Type B pancreatic cell (in vitro differentiated cells): ENCODE measurements around the gene GNAT1. TPM values are rescaled to one million over a fixed set of nuclear protein-coding genes. Genes with fewer than 3 reads are reported as not detected.

Experiments
- DNase-seq: peaks from one replicate; pipeline ENCODE4 v3.0.0; 2021; ENCODE audit warnings: mixed read lengths; ENCODE audit not compliant: unreplicated experiment; ENCODE audit errors: extremely low spot score
- H3K27ac Mint-ChIP-seq: 2 replicates; pipeline ENCODE4 v1.8.0; 2021; ENCODE audit warnings: mild to moderate bottlenecking, mixed read lengths
- H3K27me3 Mint-ChIP-seq: 2 replicates; pipeline ENCODE4 v1.8.0; 2021; ENCODE audit warnings: mixed read lengths
- H3K36me3 Mint-ChIP-seq: 2 replicates; pipeline ENCODE4 v1.8.0; 2021; ENCODE audit warnings: mixed read lengths
- H3K4me1 Mint-ChIP-seq: one replicate; pipeline ENCODE4 v1.8.0; 2021; ENCODE audit warnings: mixed read lengths; ENCODE audit not compliant: unreplicated experiment
- H3K4me3 Mint-ChIP-seq: 2 replicates; pipeline ENCODE4 v1.8.0; 2021; ENCODE audit warnings: mild to moderate bottlenecking, mixed read lengths
- H3K9me3 Mint-ChIP-seq: 2 replicates; pipeline ENCODE4 v1.8.0; 2021; ENCODE audit warnings: mixed read lengths
- CTCF ChIP-seq: fragments of 200-600 bp; sonication (generic); conservative IDR thresholded peaks from 2 replicates; pipeline ENCODE4 v1.5.0; 2021; ENCODE audit warnings: antibody characterized with exemption, mild to moderate bottlenecking
- total RNA-seq: library from RNA; stranded (reverse); gene quantifications from 2 replicates; pipeline ENCODE4 v1.2.1, GENCODE V29; 2021; ENCODE audit warnings: low replicate concordance

The GNAT1 gene
- total RNA-seq, 1 donor from 2014 or later: not detected

GRCh38 chr3:50154840-50155490, 36.4 kb upstream of the GNAT1 start, which contains the start of gene SEMA3F:
Gene SEMA3F (plus strand): TSS chr3:50155324. CDS start chr3:50159623, 4,299 bp downstream.
- peak within 1 kb of the TSS; percentile 94 for H3K27ac Mint-ChIP-seq
- DNase-seq: peak; percentile 81
- H3K36me3 Mint-ChIP-seq: peaks cover 5% of the 10 kb centered on the region
- no peaks in the 10 kb centered on the region for H3K9me3 Mint-ChIP-seq
- peak; percentile 5 for TF ChIP-seq CTCF
- peaks cover 59% of the 10 kb centered on the region for H3K4me1 Mint-ChIP-seq
- H3K4me3 Mint-ChIP-seq: peak within 1 kb of the TSS; percentile 96
- peaks cover 12% of the 10 kb centered on the region for H3K27me3 Mint-ChIP-seq

- no peak for TF ChIP-seq CTCF
- no peak for DNase-seq
- peaks cover 7% of the 10 kb centered on the region for H3K36me3 Mint-ChIP-seq
- H3K4me3 Mint-ChIP-seq: peak overlapping the region; percentile 96
- H3K4me1 Mint-ChIP-seq: peaks cover 57% of the 10 kb centered on the region
- H3K27ac Mint-ChIP-seq: peak overlapping the region; percentile 94
- H3K9me3 Mint-ChIP-seq: no peaks in the 10 kb centered on the region
- H3K27me3 Mint-ChIP-seq: peaks cover 10% of the 10 kb centered on the region
These were observed 35.9 kb upstream of the GNAT1 start for GRCh38 chr3:50155491-50155878.

GRCh38 chr3:50155891-50156290, 35.5 kb upstream of the GNAT1 start:
- Mint-ChIP-seq H3K27me3 (peaks cover 9% of the 10 kb centered on the region), H3K4me1 (peaks cover 54% of the 10 kb centered on the region), H3K27ac (peak overlapping the region; percentile 94), H3K9me3 (no peaks in the 10 kb centered on the region), H3K36me3 (peaks cover 7% of the 10 kb centered on the region), H3K4me3 (peak overlapping the region; percentile 96)
- no peak for DNase-seq
- no peak for TF ChIP-seq CTCF

GRCh38 chr3:50156549-50157493, 34.6 kb upstream of the GNAT1 start:
- H3K9me3 Mint-ChIP-seq: no peaks in the 10 kb centered on the region
- no peak for DNase-seq
- TF ChIP-seq CTCF: no peak
- H3K27ac Mint-ChIP-seq: peak overlapping the region; percentile 94
- peaks cover 7% of the 10 kb centered on the region for H3K36me3 Mint-ChIP-seq
- H3K4me1 Mint-ChIP-seq: peaks cover 52% of the 10 kb centered on the region
- peak overlapping the region; percentile 96 for H3K4me3 Mint-ChIP-seq
- H3K27me3 Mint-ChIP-seq: peaks cover 9% of the 10 kb centered on the region

GRCh38 chr3:50157827-50158529, 33.4 kb upstream of the GNAT1 start:
- Mint-ChIP-seq H3K4me3 (peak overlapping the region; percentile 96), H3K27me3 (peaks cover 9% of the 10 kb centered on the region), H3K36me3 (peaks cover 11% of the 10 kb centered on the region), H3K9me3 (no peaks in the 10 kb centered on the region), H3K4me1 (peaks cover 51% of the 10 kb centered on the region), H3K27ac (peak overlapping the region; percentile 82)
- TF ChIP-seq CTCF: no peak
- DNase-seq: no peak
